ENCODE results near the gene VLDLR.

- TF ChIP-seq CTCF (conservative IDR thresholded peaks at IDR 0.05) (no peak), ZFX (IDR thresholded peaks at IDR 0.05) (no peak)
Observed at GRCh38 chr9:2624051-2624682, 2.6 kb downstream of the VLDLR start.
